ENCODE measurements around the gene SSC4D. TPM values are rescaled to one million over a fixed set of nuclear protein-coding genes. Genes with fewer than 3 reads are reported as not detected.

The SSC4D gene
- total RNA-seq, 1 donor from 2014 or later, result 0.46 TPM

DNA sequence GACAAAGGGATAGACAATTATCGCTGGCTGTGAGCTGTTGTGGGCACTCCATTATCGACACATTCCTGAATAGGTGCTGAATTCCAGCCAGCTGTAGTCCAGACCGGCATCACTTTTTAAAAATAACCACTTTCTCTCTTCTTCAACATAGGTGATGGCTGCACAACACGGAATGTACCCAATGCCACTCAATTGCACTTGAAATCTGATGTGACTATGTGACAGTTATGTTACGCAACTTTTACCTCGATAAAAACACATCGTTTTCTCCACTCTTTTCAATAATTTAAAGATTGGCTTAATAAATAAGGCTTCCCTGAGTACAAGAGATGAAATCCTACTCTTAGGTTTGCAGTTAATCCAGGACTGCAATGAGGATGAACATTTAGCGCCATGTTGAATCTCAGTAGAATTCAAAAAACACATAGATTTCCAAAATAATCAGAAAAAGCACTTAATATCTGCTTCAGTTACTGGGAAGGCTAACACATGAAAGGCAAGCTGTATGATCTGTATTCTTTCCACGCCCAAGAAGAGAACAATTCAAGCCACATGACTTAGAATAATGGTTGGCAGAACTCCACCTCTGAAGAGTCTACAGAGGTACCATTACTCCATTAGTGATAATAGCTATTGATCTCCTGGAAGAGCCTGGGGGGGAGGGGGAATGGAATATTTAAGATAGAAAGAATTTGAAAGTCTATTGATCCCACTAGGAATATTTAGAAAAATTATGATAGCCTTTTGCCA, 54.3 kb downstream of the SSC4D start:
- no peak for DNase-seq (ENCODE audit: low read depth, low spot score)

- DNase-seq (ENCODE audit: low read depth, low spot score), result no peak
Measured at GRCh38 chr7:76354516-76354915, 55.0 kb downstream of the SSC4D start.

DNA sequence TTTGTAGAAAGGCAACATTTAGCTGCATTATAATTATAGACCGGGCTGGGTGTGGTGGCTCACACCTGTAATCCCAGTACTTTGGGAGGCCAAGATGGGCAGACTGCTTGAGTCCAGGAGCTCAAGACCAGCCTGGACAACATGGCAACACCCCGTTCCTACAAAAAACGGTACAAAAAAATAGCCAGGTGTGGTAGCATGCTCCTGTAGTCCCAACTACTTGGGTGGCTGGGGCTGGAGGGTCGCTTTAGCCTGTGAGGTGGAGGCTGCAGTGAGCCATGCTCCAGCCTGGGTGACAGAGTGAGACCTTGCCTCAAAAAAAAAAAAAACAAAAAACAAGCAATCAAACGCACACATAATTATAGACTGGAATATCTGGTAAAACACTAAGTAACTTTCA, 55.8 kb downstream of the SSC4D start:
- DNase-seq (ENCODE audit: low read depth, low spot score), result no peak

GRCh38 chr7:76352193-76352592, 57.3 kb downstream of the SSC4D start:
- no peak for DNase-seq (ENCODE audit: low read depth, low spot score)

GRCh38 chr7:76351372-76351771, 58.1 kb downstream of the SSC4D start:
- no peak for DNase-seq (ENCODE audit: low read depth, low spot score)

- DNase-seq (ENCODE audit: low read depth, low spot score), result no peak
Measured at GRCh38 chr7:76349313-76349885, 60.1 kb downstream of the SSC4D start.

GRCh38 chr7:76347710-76348109, 61.8 kb downstream of the SSC4D start:
- DNase-seq (ENCODE audit: low read depth, low spot score), result no peak

- DNase-seq (ENCODE audit: low read depth, low spot score), result no peak
Measured at GRCh38 chr7:76346778-76347177, 62.7 kb downstream of the SSC4D start.

DNA sequence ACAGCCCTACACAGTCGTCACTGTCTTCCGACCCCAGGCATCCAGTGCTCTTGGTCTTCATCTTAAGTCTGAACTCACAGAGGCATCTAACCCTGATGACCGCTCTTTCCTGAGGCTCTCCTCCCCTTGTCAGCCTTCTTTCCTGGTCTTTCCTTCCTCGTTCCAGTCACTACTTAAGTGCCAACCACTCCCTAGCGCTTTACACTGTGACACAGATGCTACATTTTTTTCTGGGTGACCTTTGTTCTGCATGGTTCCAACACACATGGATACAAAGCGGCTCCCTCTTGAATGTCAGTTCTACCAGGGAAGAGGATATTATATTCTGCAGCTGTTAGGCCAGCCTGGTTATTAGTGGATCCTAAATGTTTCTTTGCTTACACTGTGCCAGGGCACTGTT, 63.4 kb downstream of the SSC4D start:
- no peak for DNase-seq (ENCODE audit: low read depth, low spot score)

GRCh38 chr7:76343931-76344321, 65.6 kb downstream of the SSC4D start:
- no peak for DNase-seq (ENCODE audit: low read depth, low spot score)

DNA sequence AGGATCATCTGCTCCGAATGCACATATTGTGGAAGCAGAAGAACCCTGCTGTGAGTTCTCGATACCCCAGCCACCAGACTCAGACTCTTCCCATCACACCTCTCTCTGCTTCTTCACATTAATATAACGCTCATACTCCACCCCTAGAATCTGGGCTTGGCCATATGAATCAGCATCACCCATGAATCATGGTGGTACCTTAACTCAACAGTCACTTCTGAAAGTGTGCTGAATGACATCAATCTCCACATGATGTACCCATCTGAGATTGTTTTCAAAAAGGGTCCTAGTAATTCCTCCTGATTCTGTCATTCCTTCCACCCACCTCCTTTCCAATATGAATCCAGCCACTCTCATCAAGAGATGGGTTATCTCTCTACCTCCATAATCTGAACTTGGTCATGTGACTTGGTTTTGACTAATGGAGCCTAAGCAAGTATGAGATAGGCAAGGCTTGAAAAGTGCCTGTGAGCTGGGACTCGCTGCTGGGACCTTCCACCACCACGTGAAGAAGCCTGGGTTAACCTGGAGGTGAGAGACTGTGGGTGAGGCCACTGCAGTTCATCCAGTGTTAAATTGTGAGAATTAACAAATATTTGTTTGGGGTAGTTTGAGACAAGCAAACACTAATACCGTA, 66.1 kb downstream of the SSC4D start:
- no peak for DNase-seq (ENCODE audit: low read depth, low spot score)

DNA sequence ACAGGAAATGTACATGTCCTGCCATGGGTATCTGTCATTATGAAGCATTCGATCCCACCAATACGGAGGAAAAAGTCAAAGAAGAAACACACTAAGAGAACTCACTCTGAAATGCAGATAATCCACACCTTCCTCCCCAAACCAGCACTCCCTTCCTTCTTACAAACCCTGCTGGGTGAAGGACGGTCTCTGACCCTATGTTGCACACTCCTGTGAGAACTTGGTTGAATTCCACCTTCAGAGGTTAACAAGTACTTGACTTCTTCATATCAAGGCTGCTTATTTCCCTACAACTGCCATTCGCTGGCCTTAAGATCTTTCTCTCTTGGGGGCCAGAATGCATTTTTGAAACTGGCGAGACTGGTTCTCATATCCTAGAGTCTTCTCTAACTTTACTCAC, 67.3 kb downstream of the SSC4D start:
- DNase-seq (ENCODE audit: low read depth, low spot score), result no peak

GRCh38 chr7:76340617-76341131, 68.8 kb downstream of the SSC4D start:
- no peak for DNase-seq (ENCODE audit: low read depth, low spot score)

Other genes with a start within 250 kb of the SSC4D start
- 0.53 and 1.8 TPM in 2 replicates for gene SRRM3, start 207.8 kb downstream of the SSC4D start, total RNA-seq
- 78.8 and 159 TPM in 2 replicates for gene HSPB1, start 107.0 kb downstream of the SSC4D start, total RNA-seq
- 109 and 140 TPM in 2 replicates for gene YWHAG, start 50.7 kb downstream of the SSC4D start, total RNA-seq
- gene ZP3, start 15.3 kb upstream of the SSC4D start, total RNA-seq, result 1.3 TPM in 2 replicates
- 4.6 and 5.1 TPM in 2 replicates for gene DTX2, start 52.0 kb upstream of the SSC4D start, total RNA-seq
- not detected in 2 replicates for gene UPK3B, start 100.9 kb upstream of the SSC4D start, total RNA-seq
- 0.28 TPM in 1 of 2 replicates, not detected in the other for gene SPDYE16, start 133.6 kb upstream of the SSC4D start, total RNA-seq
- gene POMZP3, start 217.6 kb upstream of the SSC4D start, total RNA-seq, result 2.3 and 4.8 TPM in 2 replicates

Data from pulmonary artery endothelial cell (primary cell).